ENCODE measurements around the gene RHCE. TPM values are rescaled to one million over a fixed set of nuclear protein-coding genes. Genes with fewer than 3 reads are reported as not detected.
A peak's percentile ranks its signal among the peaks of the same experiment; 100 is the strongest.

RHCE gene
- total and polyA plus RNA-seq, 9 of the 15 experiments (the other 6 are each of a cell fraction or from before 2014, with no cell fraction given), result 5.4 to 31.5 (median 12.6) TPM

- TF ChIP-seq ARID3A (IDR thresholded peaks at IDR 0.05; ENCODE audit: borderline replicate concordance, low read depth, low read length) (no peak), DDX20 (tag; IDR thresholded peaks at IDR 0.05; ENCODE audit: low read depth) (no peak), SRF (CRISPR knock-in tag; IDR thresholded peaks at IDR 0.05) (no peak)
Observed at GRCh38 chr1:25439287-25439686, 18.7 kb upstream of the RHCE start (continued).

- ChIA-PET CTCF (ENCODE audit: low intra/inter-chr PET ratio) (no interaction called here), POLR2A (interaction anchor here (2.0 kb wide), 1 partner anchor 13 kb away, joined by 6 read pairs; no protein-coding TSS in a partner anchor)
- in situ Hi-C loops (cut with MboI), result no loop called here
- Histone ChIP-seq H3K79me2 (ENCODE audit: control insufficient read depth, insufficient read depth, low read length) (peaks cover 97% of the 10 kb centered on the region), H3K9me1 (ENCODE audit: control insufficient read depth, insufficient read depth, low read length) (no peaks in the 10 kb centered on the region), H3K9me3 (replicated peaks; ENCODE audit: control insufficient read depth, insufficient read depth, low read depth, low read length) (no peaks in the 10 kb centered on the region), H3K27ac (ENCODE audit: extremely low read depth, low read depth, low read length) (no peak overlapping the region), H4K20me1 (replicated peaks; ENCODE audit: control insufficient read depth, insufficient read depth, low read length) (0 out of 2 replicates have a peak, but pooled peaks cover 9% of the 10 kb centered on the region), H3K4me3 (no peak overlapping the region), H3K4me1 (replicated peaks in 1 of 2; ENCODE audit: control insufficient read depth in 2 of 2, insufficient read depth in 2 of 2, low read length in 2 of 2) (peaks cover 0 to 51% of the 10 kb centered on the region in 2 experiments), H3K4me2 (ENCODE audit: insufficient read depth, low read length) (no peak overlapping the region), H3K27me3 (ENCODE audit: control insufficient read depth in 2 of 2, insufficient read depth in 2 of 2, low read length in 2 of 2) (no peaks in the 10 kb centered on the region), H3K9ac (ENCODE audit: insufficient read depth in 1 of 2, low read depth in 2 of 2, low read length in 2 of 2) (no peak overlapping the region), H3K36me3 (ENCODE audit: control insufficient read depth, insufficient read depth, low read length) (peaks cover 34% of the 10 kb centered on the region), H2AFZ (ENCODE audit: low read depth, low read length) (no peak overlapping the region)
- no TSS peak for BruUV-seq (replicated peaks)
- intact Hi-C loops (cut with micrococcal nuclease), result loop anchor here (10.0 kb wide), 1 partner anchor 153 kb away; no protein-coding TSS in a partner anchor
- TF ChIP-seq ARID3A (IDR thresholded peaks at IDR 0.05; ENCODE audit: borderline replicate concordance, low read depth, low read length), result no peak
- TF ChIP-seq ZNF121 (CRISPR knock-in tag; conservative IDR thresholded peaks at IDR 0.05), result peak; percentile 55
- TF ChIP-seq, protein P1, sequence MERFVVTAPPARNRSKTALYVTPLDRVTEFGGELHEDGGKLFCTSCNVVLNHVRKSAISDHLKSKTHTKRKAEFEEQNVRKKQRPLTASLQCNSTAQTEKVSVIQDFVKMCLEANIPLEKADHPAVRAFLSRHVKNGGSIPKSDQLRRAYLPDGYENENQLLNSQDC (CRISPR knock-in tag; IDR thresholded peaks at IDR 0.05), result no peak
- TF ChIP-seq L3MBTL2 (IDR thresholded peaks at IDR 0.05), result no peak
- no peak for TF ChIP-seq FOXJ2 (tag; IDR thresholded peaks at IDR 0.05)
- TF ChIP-seq CBX5 (IDR thresholded peaks at IDR 0.05; ENCODE audit: borderline replicate concordance, low read depth), result no peak
- TF ChIP-seq MTF1 (CRISPR knock-in tag; IDR thresholded peaks at IDR 0.05; ENCODE audit: borderline replicate concordance), result 0 out of 2 replicates have a peak, but pooled peaks have one; percentile 61
- TF ChIP-seq RBM39 (optimal IDR thresholded peaks at IDR 0.05; ENCODE audit: low read depth, low read length), result no peak
- no peak for TF ChIP-seq MEIS2 (IDR thresholded peaks at IDR 0.05; ENCODE audit: partially characterized antibody)
- ATAC-seq (no peak), DNase-seq (ENCODE audit: extremely low read depth in 1 of 4, low spot score in 3 of 4) (no peak), FAIRE-seq (no peak)
- 95% methylated on average over 8 of the region's 8 CpGs for WGBS (ENCODE audit: insufficient coverage, low coverage, missing lambda C conversion rate)
Observed at GRCh38 chr1:25437672-25438071, 17.0 kb upstream of the RHCE start.

All from K562 (cell line).